ENCODE results near the gene OR7G2. TPM values are rescaled to one million over a fixed set of nuclear protein-coding genes. Genes with fewer than 3 reads are reported as not detected.

OR7G2 gene
- total and polyA plus RNA-seq, 2 donors (not counting 3 experiments of a cell fraction or from before 2014, with no cell fraction given), result not detected

DNA sequence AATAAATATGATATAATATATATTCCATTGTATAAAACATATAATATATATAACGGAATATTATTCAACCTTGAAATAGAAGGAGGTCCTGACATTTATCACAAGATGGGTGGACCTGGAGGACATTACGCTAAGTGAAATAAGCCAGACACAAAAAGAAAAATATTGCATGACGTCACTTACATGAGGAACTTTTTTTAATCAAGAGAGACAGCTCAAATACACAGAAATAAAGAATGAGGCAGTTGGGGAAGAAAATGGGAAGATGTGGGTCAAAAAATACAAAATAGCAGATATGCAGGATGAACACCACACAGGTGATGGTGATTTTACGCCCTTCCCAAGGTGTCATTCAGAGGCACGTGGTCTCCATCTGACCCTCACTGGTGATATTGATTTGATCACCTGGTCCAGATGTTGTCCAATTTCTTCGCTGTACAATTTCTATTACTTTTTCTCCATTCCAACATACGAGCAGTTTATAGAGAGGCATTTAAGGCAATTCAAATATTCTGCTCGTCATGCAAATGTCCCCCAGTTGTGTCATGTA, 32.4 kb upstream of the OR7G2 start:
- TSS peak; percentile 88 for BruUV-seq (replicated peaks)
- intact Hi-C loops (cut with micrococcal nuclease), result loop anchor here (1.0 to 5.0 kb wide), 6 partner anchors 11 to 708 kb away; partner anchors contain the start of genes ZNF121 and ZNF699

DNA sequence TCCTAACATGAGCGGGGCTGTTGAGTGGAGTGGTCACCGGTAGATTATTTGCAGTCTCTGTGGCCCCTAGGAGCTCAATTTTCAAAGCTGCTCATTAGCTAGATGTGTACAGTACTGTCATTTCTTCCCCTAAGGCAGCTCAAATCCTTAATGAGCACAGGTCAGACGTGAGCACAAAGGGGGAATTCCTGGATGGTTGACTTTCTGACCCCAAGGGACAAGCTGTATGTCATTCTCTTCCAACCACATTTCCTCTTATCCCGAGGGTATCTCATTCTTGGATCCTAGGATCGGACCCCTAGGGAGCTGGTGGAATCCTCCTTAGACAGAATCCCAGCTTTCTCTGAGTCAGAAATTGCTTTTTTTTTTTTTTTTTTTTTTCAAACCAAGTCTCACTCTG, 25.1 kb upstream of the OR7G2 start:
- Histone ChIP-seq H3K27ac (ENCODE audit: insufficient read depth, low read depth, low read length) (no peak overlapping the region), H3K9me1 (replicated peaks; ENCODE audit: control insufficient read depth, extremely low read depth, insufficient read depth, low read length) (no peaks in the 10 kb centered on the region), H3K9ac (replicated peaks; ENCODE audit: extremely low read depth, insufficient read depth, low read length) (no peak overlapping the region), H3K36me3 (ENCODE audit: control insufficient read depth in 2 of 2, extremely low read depth in 1 of 2, insufficient read depth in 2 of 2, low read length in 2 of 2) (no peaks in the 10 kb centered on the region), H4K20me1 (replicated peaks; ENCODE audit: control insufficient read depth, extremely low read depth, insufficient read depth, low read length) (no peaks in the 10 kb centered on the region), H3K4me1 (ENCODE audit: control insufficient read depth, extremely low read depth, insufficient read depth, low read length) (peaks cover 5% of the 10 kb centered on the region), H3K4me3 (replicated peaks in 1 of 3; ENCODE audit: insufficient read depth in 1 of 3, low read depth in 1 of 3, low read length in 3 of 3) (no peak overlapping the region), H3K9me3 (replicated peaks; ENCODE audit: control insufficient read depth, insufficient read depth, low read length) (no peaks in the 10 kb centered on the region), H3K4me2 (ENCODE audit: insufficient read depth, low read length) (no peak overlapping the region), H3K79me2 (ENCODE audit: control insufficient read depth, insufficient read depth, low read length) (no peaks in the 10 kb centered on the region), H3K27me3 (ENCODE audit: control insufficient read depth in 2 of 2, insufficient read depth in 2 of 2, low read length in 2 of 2) (no peaks in the 10 kb centered on the region), H2AFZ (ENCODE audit: low read depth, low read length) (no peak overlapping the region)
- DNase-seq (ENCODE audit: low read depth, low spot score) (no peak), FAIRE-seq (no peak)
- POLR2A ChIA-PET, result interaction anchor here (0.6 kb wide), 1 partner anchor 1081 kb away, joined by 4 read pairs; no protein-coding TSS in a partner anchor
- dilution Hi-C loops (cut with MboI; ENCODE audit: extremely low pct_ligation_motif_present, low sequenced_read_pairs), result no loop called here
- CTCF ChIA-PET, result interaction anchor here (0.6 to 1.2 kb wide), 3 partner anchors 16 to 479 kb away, joined by 3 to 4 read pairs (median 3); no protein-coding TSS in a partner anchor
- no TSS peak for BruUV-seq (replicated peaks)
- TF ChIP-seq, protein P1, sequence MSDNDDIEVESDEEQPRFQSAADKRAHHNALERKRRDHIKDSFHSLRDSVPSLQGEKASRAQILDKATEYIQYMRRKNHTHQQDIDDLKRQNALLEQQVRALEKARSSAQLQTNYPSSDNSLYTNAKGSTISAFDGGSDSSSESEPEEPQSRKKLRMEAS (IDR thresholded peaks at IDR 0.05; ENCODE audit: insufficient read depth, insufficient read length), result no peak
- TF ChIP-seq POLR2AphosphoS5 (IDR thresholded peaks at IDR 0.05; ENCODE audit: insufficient read depth, low read depth, low read length), result no peak
- no peak for TF ChIP-seq EZH2 (IDR thresholded peaks at IDR 0.05; ENCODE audit: borderline replicate concordance, low read depth, low read length, severe bottlenecking)
- TF ChIP-seq POLR2A (IDR thresholded peaks at IDR 0.05; ENCODE audit: low read depth, low read length), result no peak
- no peak for TF ChIP-seq FOS (IDR thresholded peaks at IDR 0.05; ENCODE audit: borderline replicate concordance, insufficient read depth, low read length)
- TF ChIP-seq MYC (IDR thresholded peaks at IDR 0.05; ENCODE audit: low read depth, low read length), result no peak
- TF ChIP-seq JUN (IDR thresholded peaks at IDR 0.05; ENCODE audit: borderline replicate concordance, insufficient read depth, insufficient read length, low read depth), result no peak
- intact Hi-C loops (cut with micrococcal nuclease), result no loop called here

More for the DNA sequence above, 32.4 kb upstream of the OR7G2 start:
- Histone ChIP-seq H3K9ac (replicated peaks; ENCODE audit: extremely low read depth, insufficient read depth, low read length) (peak overlapping the region; percentile 99), H2AFZ (ENCODE audit: low read depth, low read length) (peak overlapping the region; percentile 99), H3K4me1 (ENCODE audit: control insufficient read depth, extremely low read depth, insufficient read depth, low read length) (peaks cover 11% of the 10 kb centered on the region), H4K20me1 (replicated peaks; ENCODE audit: control insufficient read depth, extremely low read depth, insufficient read depth, low read length) (no peaks in the 10 kb centered on the region), H3K4me3 (replicated peaks in 1 of 3; ENCODE audit: insufficient read depth in 1 of 3, low read depth in 1 of 3, low read length in 3 of 3) (peak overlapping the region; percentile 78 to 95 (median 92)), H3K36me3 (ENCODE audit: control insufficient read depth in 2 of 2, extremely low read depth in 1 of 2, insufficient read depth in 2 of 2, low read length in 2 of 2) (no peaks in the 10 kb centered on the region), H3K9me3 (replicated peaks; ENCODE audit: control insufficient read depth, insufficient read depth, low read length) (peaks cover 2% of the 10 kb centered on the region), H3K27me3 (ENCODE audit: control insufficient read depth in 2 of 2, insufficient read depth in 2 of 2, low read length in 2 of 2) (no peaks in the 10 kb centered on the region), H3K9me1 (replicated peaks; ENCODE audit: control insufficient read depth, extremely low read depth, insufficient read depth, low read length) (no peaks in the 10 kb centered on the region), H3K79me2 (ENCODE audit: control insufficient read depth, insufficient read depth, low read length) (peaks cover 43% of the 10 kb centered on the region), H3K27ac (ENCODE audit: insufficient read depth, low read depth, low read length) (peak overlapping the region; percentile 87), H3K4me2 (ENCODE audit: insufficient read depth, low read length) (peak overlapping the region; percentile 99)
- POLR2A ChIA-PET, result no interaction called here
- peak; percentile 7 for DNase-seq (ENCODE audit: low read depth, low spot score)
- dilution Hi-C loops (cut with MboI; ENCODE audit: extremely low pct_ligation_motif_present, low sequenced_read_pairs), result no loop called here
- CTCF ChIA-PET, result no interaction called here
- TF ChIP-seq, protein P1 (IDR thresholded peaks at IDR 0.05; ENCODE audit: insufficient read depth, insufficient read length), result peak; percentile 22
- TF ChIP-seq EZH2 (IDR thresholded peaks at IDR 0.05; ENCODE audit: borderline replicate concordance, low read depth, low read length, severe bottlenecking), result no peak
- no peak for FAIRE-seq
